MCF 10A (cell line): ENCODE data around the gene PHACTR3. TPM values are rescaled to one million over a fixed set of nuclear protein-coding genes. Genes with fewer than 3 reads are reported as not detected.

Source experiments
- BruUV-seq: library from RNA; stranded (reverse); fragments of 400-500 nt; replicated peaks from 2 replicates; lab custom pipeline; 2021; lab: Mats Ljungman, UMichigan
- CTCF ChIA-PET: fragments of 300-600 bp; sonication (Branson Sonifier 250); formaldehyde crosslinking; extraction: SDS; loops from one replicate; lab custom pipeline; 2021; ENCODE audit warnings: antibody characterized with exemption, inconsistent platforms; lab: Yijun Ruan, JAX
- POLR2A ChIA-PET: fragments of 300-600, 350-650 bp; sonication (Branson Sonifier 250); formaldehyde crosslinking; extraction: SDS; loops from one replicate; lab custom pipeline; 2020; ENCODE audit warnings: antibody characterized with exemption, inconsistent platforms; lab: Yijun Ruan, JAX
- DNase-seq: peaks from one replicate; pipeline ENCODE4 v3.0.0-alpha.2; 2018; ENCODE audit not compliant: unreplicated experiment
- H3K27ac Mint-ChIP-seq: one replicate; pipeline ENCODE4 v1.8.0; 2022; ENCODE audit warnings: mild to moderate bottlenecking, low read depth, mixed read lengths; ENCODE audit not compliant: unreplicated experiment
- H3K27me3 Mint-ChIP-seq: one replicate; pipeline ENCODE4 v1.8.0; 2022; ENCODE audit warnings: mixed read lengths; ENCODE audit not compliant: insufficient read depth, unreplicated experiment
- H3K36me3 Mint-ChIP-seq: one replicate; pipeline ENCODE4 v1.8.0; 2022; ENCODE audit warnings: mild to moderate bottlenecking, moderate library complexity, mixed read lengths; ENCODE audit not compliant: insufficient read depth, unreplicated experiment
- H3K4me1 Mint-ChIP-seq: one replicate; pipeline ENCODE4 v1.8.0; 2022; ENCODE audit warnings: mixed read lengths; ENCODE audit not compliant: insufficient read depth, unreplicated experiment
- H3K4me3 Mint-ChIP-seq: one replicate; pipeline ENCODE4 v1.8.0; 2022; ENCODE audit warnings: mild to moderate bottlenecking, moderate library complexity, mixed read lengths; ENCODE audit not compliant: unreplicated experiment
- H3K9me3 Mint-ChIP-seq: one replicate; pipeline ENCODE4 v1.8.0; 2022; ENCODE audit warnings: mixed read lengths; ENCODE audit not compliant: unreplicated experiment
- CTCF ChIP-seq: fragments of 200-600 bp; IDR thresholded peaks from one replicate; pipeline ENCODE4 v1.8.0; 2022; ENCODE audit warnings: antibody characterized with exemption, mild to moderate bottlenecking; ENCODE audit not compliant: unreplicated experiment
- intact Hi-C: fragments of 100-400 bp; cut with micrococcal nuclease; formaldehyde crosslinking; loops from 2 replicates; pipeline ENCODE4 v1.14.1; 2022
- total RNA-seq: library from RNA; stranded (reverse); gene quantifications from 2 replicates; pipeline ENCODE4 v1.2.3, GENCODE V29; 2022

Gene PHACTR3
- total RNA-seq, 1 experiment from 2014 or later, result 22.8 TPM

- no TSS peak for BruUV-seq
- no peak for DNase-seq
- H3K4me3 Mint-ChIP-seq, result no peak overlapping the region
- peaks cover 22% of the 10 kb centered on the region for H3K4me1 Mint-ChIP-seq
- H3K27ac Mint-ChIP-seq, result no peak overlapping the region
- no peaks in the 10 kb centered on the region for H3K36me3 Mint-ChIP-seq
- ChIA-PET POLR2A (interaction anchor here (1.1 to 4.0 kb wide), 4 partner anchors 51 to 66 kb away, joined by 3 to 34 read pairs (median 14); no protein-coding TSS in a partner anchor), CTCF (interaction anchor here (0.6 to 14.6 kb wide), 17 partner anchors 7 to 697 kb away, joined by 3 to 929 read pairs (median 12); partner anchors contain the start of genes FAM217B, PPP1R3D and SYCP2)
- intact Hi-C loops, result loop anchor here (5.0 kb wide), 1 partner anchor 152 kb away; no protein-coding TSS in a partner anchor
- no peaks in the 10 kb centered on the region for H3K27me3 Mint-ChIP-seq
- no peak for TF ChIP-seq CTCF
- H3K9me3 Mint-ChIP-seq, result no peaks in the 10 kb centered on the region
These were observed 180.7 kb downstream of the PHACTR3 start for GRCh38 chr20:59784791-59785668.

GRCh38 chr20:59785669-59785959, 181.3 kb downstream of the PHACTR3 start:
- ChIA-PET CTCF (interaction anchor here (0.6 to 14.6 kb wide), 6 partner anchors 15 to 698 kb away, joined by 3 to 929 read pairs (median 11); partner anchors contain the start of genes FAM217B and PPP1R3D), POLR2A (interaction anchor here (2.9 to 4.0 kb wide), 2 partner anchors 62 to 65 kb away, joined by 16 to 34 read pairs; no protein-coding TSS in a partner anchor)
- no TSS peak for BruUV-seq
- H3K4me1 Mint-ChIP-seq, result peaks cover 28% of the 10 kb centered on the region
- intact Hi-C loops, result no loop called here
- H3K27ac Mint-ChIP-seq, result no peak overlapping the region
- H3K36me3 Mint-ChIP-seq, result no peaks in the 10 kb centered on the region
- DNase-seq, result no peak
- no peaks in the 10 kb centered on the region for H3K9me3 Mint-ChIP-seq
- no peak overlapping the region for H3K4me3 Mint-ChIP-seq
- H3K27me3 Mint-ChIP-seq, result no peaks in the 10 kb centered on the region
- no peak for TF ChIP-seq CTCF

- H3K27ac Mint-ChIP-seq, result no peak overlapping the region
- DNase-seq, result no peak
- TF ChIP-seq CTCF, result no peak
- intact Hi-C loops, result no loop called here
- no peaks in the 10 kb centered on the region for H3K36me3 Mint-ChIP-seq
- peaks cover 29% of the 10 kb centered on the region for H3K4me1 Mint-ChIP-seq
- no peaks in the 10 kb centered on the region for H3K9me3 Mint-ChIP-seq
- no TSS peak for BruUV-seq
- H3K27me3 Mint-ChIP-seq, result no peaks in the 10 kb centered on the region
- ChIA-PET POLR2A (interaction anchor here (1.8 to 1.9 kb wide), 2 partner anchors 64 to 154 kb away, joined by 5 to 9 read pairs; partner anchors contain the start of genes FAM217B and PPP1R3D), CTCF (interaction anchor here (0.7 to 14.6 kb wide), 7 partner anchors 16 to 169 kb away, joined by 3 to 929 read pairs (median 4); partner anchors contain the start of genes FAM217B and PPP1R3D)
- no peak overlapping the region for H3K4me3 Mint-ChIP-seq
These were observed 181.9 kb downstream of the PHACTR3 start for GRCh38 chr20:59785986-59786795.
